Kidney epithelial cell (primary cell): Measurements from ENCODE around the gene HDAC10. TPM values are rescaled to one million over a fixed set of nuclear protein-coding genes. Genes with fewer than 3 reads are reported as not detected.

Source experiments
- DNase-seq: peaks from one replicate; pipeline ENCODE4 v3.0.0-alpha.2; 2010; ENCODE audit warnings: low read depth
- H3K27me3 ChIP-seq: 2 replicates; pipeline ENCODE4 v1.6.0; 2011; ENCODE audit warnings: low read length; ENCODE audit not compliant: control insufficient read depth, insufficient read depth
- H3K36me3 ChIP-seq: 2 replicates; pipeline ENCODE4 v1.5.1; 2011; ENCODE audit warnings: low read length; ENCODE audit not compliant: control insufficient read depth, insufficient read depth
- H3K4me3 ChIP-seq: 2 replicates; pipeline ENCODE4 v1.5.1; 2011; ENCODE audit warnings: low read depth, mild to moderate bottlenecking, control low read depth, low read length
- CTCF ChIP-seq: IDR thresholded peaks from 2 replicates; pipeline ENCODE4 v1.5.1; 2011; ENCODE audit warnings: mild to moderate bottlenecking, moderate library complexity, low read length, control low read depth, inconsistent platforms; ENCODE audit not compliant: insufficient read depth, poor library complexity, severe bottlenecking
- total RNA-seq: library from RNA; depleted of rRNA; stranded (reverse); fragments of >200 nt; gene quantifications from 2 replicates; pipeline ENCODE4 v1.2.3, GENCODE V29; 2015

HDAC10 gene
- total RNA-seq, 1 donor from 2014 or later: 21.1 TPM

DNA sequence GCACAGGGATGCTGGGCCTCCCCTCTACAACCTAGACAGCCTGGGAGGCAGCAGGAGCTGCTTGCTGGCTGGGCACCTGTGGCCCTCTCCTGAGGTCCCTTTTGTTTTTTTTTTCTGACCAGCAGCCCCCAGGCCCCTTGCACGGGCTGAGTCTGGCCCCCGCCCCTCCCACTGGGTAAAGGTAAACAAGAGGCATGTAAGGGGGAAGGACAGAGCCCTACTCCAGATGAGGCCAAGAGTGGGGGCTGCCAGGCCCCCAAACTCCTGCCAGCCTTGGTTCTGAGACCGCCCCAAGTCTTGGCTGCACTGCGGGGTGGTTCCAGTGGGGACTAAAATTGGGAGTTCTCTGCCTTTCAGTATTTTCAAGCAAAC is 47.2 kb upstream of the HDAC10 start:
- no peak for TF ChIP-seq CTCF
- no peaks in the 10 kb centered on the region for H3K36me3 ChIP-seq
- no peak for DNase-seq
- H3K27me3 ChIP-seq: no peaks in the 10 kb centered on the region
- H3K4me3 ChIP-seq: no peak overlapping the region

- no peak for TF ChIP-seq CTCF
- no peak for DNase-seq
- H3K36me3 ChIP-seq: no peaks in the 10 kb centered on the region
- H3K4me3 ChIP-seq: no peak overlapping the region
- H3K27me3 ChIP-seq: no peaks in the 10 kb centered on the region
Measured at GRCh38 chr22:50297510-50298265, 46.6 kb upstream of the HDAC10 start.

- Histone ChIP-seq H3K27me3 (no peaks in the 10 kb centered on the region), H3K36me3 (no peaks in the 10 kb centered on the region), H3K4me3 (no peak overlapping the region)
- no peak for DNase-seq
- no peak for TF ChIP-seq CTCF
Measured at GRCh38 chr22:50296658-50297490, 45.8 kb upstream of the HDAC10 start.

DNA sequence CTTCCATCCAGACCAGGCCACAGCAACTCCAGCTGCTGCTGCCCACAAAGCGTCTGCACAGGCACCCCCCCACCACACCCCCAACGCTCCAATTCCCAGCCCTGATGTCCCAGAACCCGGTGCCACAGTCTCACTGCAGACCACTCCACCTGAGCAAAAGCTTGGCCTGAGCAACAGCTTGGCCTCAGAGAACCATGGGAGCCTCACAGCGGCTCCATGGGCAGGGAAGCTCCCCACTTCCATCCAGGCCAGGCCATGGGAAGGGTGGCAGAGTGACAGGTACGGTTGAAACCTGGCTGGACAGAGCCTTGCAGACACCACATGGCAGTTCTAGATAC is 43.2 kb upstream of the HDAC10 start:
- Histone ChIP-seq H3K36me3 (peaks cover 2% of the 10 kb centered on the region), H3K27me3 (no peaks in the 10 kb centered on the region), H3K4me3 (no peak overlapping the region)
- TF ChIP-seq CTCF: no peak
- no peak for DNase-seq

DNA sequence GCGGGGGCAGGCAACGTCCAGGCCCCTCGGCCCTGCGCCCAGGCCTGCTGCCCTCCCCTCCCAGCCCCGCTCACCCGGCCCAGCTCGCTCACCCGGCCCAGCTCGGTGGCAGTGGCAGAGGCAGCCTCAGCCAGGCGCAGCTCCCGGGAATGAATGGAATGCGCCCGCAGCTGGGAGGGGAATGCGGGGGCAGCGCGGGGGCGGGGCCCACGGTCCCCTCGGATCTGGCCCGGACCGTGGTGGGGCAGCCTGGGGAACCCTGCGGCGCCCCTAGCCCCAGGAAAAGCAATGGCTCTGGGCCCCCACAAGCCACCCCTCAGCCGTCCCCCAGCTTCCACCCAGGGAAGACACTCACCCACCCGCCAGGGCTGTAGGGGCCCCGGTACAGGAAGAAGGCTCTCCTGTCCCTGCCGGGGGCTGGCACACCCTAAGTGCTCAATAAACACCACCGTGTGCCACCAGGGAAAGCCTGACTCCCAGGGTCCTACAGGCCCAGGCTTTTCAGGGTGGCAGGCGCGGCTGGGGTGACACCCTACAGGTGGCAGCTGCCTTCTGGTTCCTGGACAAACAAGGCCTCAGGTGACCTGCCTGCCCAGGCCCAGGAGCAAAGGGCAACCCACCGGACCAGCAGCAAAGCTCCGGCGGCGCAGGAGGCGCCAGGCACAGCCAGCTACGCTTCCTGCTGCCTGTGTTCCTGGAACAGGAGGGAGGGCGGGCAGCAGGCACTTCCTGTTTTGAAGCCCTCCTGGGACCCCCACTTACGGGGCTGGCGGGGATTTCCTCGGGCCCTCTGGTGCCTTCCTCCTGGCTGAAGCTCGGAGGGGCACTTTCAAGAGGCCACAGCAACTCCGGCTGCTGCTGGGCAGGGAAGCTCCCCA is 42.6 kb upstream of the HDAC10 start:
- DNase-seq: no peak
- Histone ChIP-seq H3K4me3 (peak overlapping the region; percentile 1), H3K36me3 (peaks cover 2% of the 10 kb centered on the region), H3K27me3 (no peaks in the 10 kb centered on the region)
- no peak for TF ChIP-seq CTCF
